HG03045 (cell line): ENCODE data around the gene ASTN2.

Experiments
- ATAC-seq: cut with Tn5 transposase; IDR thresholded peaks from one replicate; pipeline ENCODE4 v1.9.1; 2021; ENCODE audit warnings: mild to moderate bottlenecking, moderate library complexity; ENCODE audit not compliant: unreplicated experiment

Gene ASTN2

GRCh38 chr9:116984111-116984510 is 430.7 kb downstream of the ASTN2 start:
- no peak for ATAC-seq

DNA sequence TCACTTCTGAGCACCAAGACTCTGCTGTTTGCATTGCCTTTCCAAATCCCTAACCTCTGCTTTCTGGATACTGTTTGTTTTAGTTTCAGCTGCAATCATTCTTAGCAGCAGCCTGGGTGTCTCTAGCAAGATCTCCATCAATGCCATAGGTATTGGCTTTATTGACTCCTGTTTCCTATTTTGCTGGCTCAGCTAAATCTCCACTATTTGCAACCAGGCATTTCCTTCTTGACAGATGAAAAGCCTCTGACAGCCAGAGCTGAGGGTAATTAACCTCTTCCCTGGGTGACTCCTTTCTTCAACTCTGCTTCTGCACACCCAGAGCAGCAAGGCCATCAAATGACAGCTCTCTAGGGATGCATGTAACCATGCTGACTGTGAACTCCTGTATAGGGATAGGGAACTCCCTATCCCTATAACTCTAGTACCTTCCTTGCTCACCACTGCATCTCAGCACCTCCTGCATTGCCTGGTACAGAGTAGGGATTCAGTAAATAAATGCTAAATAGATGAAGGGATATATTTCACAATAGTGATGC is 434.2 kb downstream of the ASTN2 start:
- ATAC-seq: no peak

DNA sequence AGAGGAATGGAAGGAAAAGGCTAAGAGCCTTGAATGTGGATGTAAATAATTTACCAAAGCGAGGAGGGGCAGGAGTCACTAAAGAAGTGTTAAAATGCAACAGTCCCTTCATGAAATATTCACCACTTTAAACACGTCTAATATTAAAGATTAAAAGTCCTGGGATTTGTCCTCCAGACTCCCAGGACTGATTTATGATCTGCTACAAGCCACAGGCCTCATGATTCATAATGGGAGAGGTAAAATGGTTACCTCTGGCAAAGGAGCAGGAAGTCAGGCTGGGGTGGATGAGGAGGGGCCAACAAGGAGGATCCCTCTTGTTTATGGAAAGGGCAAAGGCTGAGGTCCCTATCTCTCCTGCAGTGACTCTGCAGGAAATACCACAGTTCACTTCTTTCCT is 435.4 kb downstream of the ASTN2 start:
- no peak for ATAC-seq

DNA sequence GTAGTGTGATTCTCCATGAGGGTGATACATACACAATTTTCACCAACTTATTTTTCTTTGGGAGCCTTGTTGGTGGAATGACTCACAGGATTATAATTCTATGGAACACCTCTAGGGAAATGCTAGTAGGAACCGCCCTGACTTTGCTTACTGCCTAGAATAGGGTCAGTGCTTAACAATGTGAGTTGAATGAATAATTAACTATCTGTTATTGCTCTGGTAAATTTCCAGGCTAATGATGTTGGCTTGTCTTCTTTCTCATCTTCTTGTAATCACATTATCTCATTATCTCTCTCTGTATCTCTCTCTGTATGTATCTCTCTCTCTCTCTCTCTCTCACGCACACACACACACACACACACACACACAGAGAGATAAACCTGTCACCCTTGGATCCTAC is 436.7 kb downstream of the ASTN2 start:
- ATAC-seq: no peak

GRCh38 chr9:116975126-116975525 is 439.7 kb downstream of the ASTN2 start:
- no peak for ATAC-seq

DNA sequence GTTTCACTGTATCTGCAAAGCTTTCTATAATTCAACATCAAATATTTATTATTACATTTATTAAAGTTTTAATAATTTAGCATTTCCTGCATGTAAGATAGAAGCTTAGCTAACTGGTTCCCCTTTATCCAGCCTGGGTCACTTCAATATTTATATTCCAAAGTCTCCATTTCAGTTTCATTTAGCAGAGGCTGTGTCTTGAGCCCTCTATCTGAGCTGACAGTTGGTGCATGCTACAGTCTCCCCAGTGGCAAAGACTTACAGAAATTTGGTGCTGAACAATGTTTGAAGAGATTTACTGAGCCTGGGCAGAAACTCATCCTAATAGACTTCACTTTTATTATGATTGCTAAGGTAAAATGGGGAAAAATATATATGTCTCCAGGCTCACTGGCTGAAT is 448.7 kb downstream of the ASTN2 start:
- ATAC-seq: no peak

GRCh38 chr9:116964258-116964657 is 450.6 kb downstream of the ASTN2 start:
- no peak for ATAC-seq

GRCh38 chr9:116959809-116960208 is 455.0 kb downstream of the ASTN2 start:
- ATAC-seq: no peak

GRCh38 chr9:116958881-116959280 is 456.0 kb downstream of the ASTN2 start:
- no peak for ATAC-seq

DNA sequence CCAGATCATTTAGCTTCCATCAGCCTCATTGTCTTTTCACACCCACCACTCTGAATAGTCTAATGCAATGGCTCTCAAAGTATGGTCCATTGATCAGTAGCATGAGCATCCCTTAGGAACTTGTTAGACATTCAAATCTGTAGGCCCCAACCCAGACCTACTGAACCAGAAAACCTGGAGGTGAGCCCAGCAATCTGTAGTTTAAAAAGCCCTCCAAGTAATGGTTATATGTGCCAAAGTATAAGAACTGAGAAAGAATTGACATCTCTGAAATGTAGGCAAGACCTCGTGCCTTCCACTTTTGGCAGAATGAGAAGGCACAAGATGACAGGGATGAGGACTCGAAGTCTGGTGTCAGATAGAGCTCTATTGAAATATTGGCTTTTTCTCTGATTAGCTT is 460.1 kb downstream of the ASTN2 start:
- ATAC-seq: no peak

DNA sequence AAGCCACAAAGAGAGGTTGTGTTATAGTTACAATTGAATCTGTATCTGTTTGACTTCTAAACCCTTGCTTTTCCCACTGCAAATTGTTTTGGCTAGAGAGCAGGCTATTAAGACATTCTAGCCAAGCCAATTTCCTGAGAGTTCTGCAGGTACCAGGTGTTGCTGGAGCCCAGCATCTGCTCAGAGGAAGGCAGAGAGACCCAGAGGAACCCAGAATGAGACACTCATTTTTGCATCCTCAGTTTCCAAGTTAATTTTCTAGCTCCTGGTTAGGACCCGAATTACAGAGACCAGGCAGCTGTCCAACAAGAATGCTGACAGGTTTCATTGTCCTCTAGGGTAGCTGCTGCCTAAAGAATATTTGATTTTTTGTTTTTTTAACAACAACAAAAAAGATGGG is 461.6 kb downstream of the ASTN2 start:
- ATAC-seq: no peak

GRCh38 chr9:116952436-116952810 is 462.4 kb downstream of the ASTN2 start:
- ATAC-seq: no peak

GRCh38 chr9:116951588-116952435 is 463.0 kb downstream of the ASTN2 start:
- peak; percentile 80 for ATAC-seq

GRCh38 chr9:116945817-116946216 is 469.0 kb downstream of the ASTN2 start:
- no peak for ATAC-seq

DNA sequence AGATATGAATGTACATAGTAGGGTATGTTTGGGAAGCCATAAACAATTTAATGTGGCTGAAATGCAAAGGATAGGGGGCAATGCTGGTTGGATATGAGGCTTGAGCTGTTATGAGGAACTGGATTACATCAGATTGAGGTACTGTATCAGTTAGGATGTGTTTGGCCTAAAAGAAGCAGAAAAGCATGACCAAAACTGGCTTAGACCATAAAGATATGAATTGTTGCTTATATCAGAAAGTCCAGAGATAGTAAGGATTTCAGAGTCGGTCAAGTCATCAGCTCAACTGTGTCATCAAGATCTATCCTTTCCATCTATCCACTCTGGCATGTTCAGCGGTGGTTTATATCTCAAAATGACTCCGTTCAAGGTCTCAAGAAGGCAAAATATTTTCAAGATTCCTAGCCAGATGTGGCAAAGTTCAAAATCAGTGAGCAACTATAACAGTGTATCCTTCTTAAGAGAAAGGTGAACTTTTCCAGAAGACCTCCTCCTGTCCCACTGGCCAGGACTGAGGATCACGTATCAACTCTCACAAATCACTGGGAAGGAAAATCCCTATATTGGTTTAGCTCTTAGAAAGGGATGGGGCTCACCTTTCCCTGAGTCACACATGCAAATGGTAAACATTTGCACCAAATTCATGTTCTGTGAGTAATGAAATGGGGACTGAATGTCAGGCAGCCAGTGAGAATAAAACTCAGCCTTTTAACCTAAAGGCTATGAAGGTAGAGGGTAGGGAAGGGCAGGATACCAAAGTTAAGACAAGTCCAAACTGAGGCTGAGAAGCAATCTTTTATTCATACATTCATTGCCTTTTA is 469.9 kb downstream of the ASTN2 start:
- no peak for ATAC-seq

DNA sequence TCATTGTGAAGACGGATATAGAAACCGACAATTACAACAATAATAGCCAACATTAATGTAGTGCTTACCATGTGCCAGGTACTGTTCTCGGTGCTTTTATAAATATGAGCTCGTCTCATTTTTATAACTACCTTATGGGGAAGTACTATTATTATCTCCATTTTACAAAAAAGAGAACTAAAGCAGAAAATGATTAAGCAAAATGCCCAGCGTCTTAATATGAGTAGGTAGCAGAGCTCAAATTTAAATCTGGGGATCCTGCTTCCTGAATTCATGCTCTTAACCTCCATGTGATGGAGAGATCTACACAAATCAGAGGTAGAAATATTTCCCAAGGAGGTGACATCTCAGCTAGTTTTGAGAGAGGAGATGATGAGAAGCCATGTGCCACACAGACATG is 470.9 kb downstream of the ASTN2 start:
- ATAC-seq: no peak

- peak; percentile 45 for ATAC-seq
These were observed 472.2 kb downstream of the ASTN2 start for GRCh38 chr9:116942593-116943061.

GRCh38 chr9:116941266-116941665 is 473.6 kb downstream of the ASTN2 start:
- ATAC-seq: no peak

DNA sequence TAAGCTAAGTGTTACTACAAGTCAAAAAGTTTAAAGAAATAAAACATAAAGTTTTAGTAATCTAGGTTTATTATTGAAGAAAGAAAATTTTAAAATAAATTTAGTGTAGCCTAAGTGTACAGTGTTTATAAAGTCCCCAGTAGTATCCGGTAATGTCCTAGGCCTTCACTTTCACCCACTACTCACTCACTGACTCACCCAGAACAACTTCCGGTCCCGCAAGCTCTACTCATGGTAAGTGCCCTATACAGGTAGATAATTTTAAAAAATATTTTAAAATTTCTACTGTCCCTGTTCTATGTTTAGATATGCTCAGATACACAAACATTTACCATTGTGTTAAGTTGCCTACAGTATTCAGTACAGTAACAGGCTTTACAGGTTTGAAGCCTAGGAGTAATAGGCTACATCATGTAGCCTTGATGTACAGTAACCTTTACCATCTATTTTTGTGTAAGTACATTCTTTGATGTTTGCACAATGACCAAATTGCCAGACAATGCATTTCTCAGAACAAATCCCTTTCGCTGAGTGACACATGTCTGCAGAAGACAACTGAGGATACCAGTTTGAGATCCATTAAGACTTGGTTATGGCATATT is 474.1 kb downstream of the ASTN2 start:
- no peak for ATAC-seq

DNA sequence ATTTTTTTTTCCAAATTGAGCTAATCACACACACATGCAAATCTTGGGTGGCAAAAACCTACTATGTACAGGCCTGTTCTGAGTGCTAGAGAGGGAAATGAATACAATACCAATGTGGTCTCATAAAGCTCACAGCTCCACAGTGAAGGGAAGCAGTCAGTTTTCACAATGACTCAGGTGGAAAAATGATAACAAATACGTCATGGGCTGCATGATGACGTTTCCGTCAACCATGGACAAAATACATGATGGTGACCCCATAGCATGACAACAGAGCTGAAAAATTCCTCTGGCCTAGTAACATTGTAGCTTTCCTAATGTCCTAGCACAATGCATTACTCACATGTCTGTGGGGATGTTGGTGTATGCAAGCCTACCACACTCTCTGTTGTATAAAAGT is 475.2 kb downstream of the ASTN2 start:
- peak; percentile 57 for ATAC-seq

- ATAC-seq: no peak
These were observed 475.7 kb downstream of the ASTN2 start for GRCh38 chr9:116939161-116939560.
